GM18520 (cell line): ENCODE results near the gene CRMP1.

Experiments used
- ATAC-seq: cut with Tn5 transposase; IDR thresholded peaks from one replicate; pipeline ENCODE4 v1.9.1; 2021; ENCODE audit not compliant: unreplicated experiment

CRMP1 gene

DNA sequence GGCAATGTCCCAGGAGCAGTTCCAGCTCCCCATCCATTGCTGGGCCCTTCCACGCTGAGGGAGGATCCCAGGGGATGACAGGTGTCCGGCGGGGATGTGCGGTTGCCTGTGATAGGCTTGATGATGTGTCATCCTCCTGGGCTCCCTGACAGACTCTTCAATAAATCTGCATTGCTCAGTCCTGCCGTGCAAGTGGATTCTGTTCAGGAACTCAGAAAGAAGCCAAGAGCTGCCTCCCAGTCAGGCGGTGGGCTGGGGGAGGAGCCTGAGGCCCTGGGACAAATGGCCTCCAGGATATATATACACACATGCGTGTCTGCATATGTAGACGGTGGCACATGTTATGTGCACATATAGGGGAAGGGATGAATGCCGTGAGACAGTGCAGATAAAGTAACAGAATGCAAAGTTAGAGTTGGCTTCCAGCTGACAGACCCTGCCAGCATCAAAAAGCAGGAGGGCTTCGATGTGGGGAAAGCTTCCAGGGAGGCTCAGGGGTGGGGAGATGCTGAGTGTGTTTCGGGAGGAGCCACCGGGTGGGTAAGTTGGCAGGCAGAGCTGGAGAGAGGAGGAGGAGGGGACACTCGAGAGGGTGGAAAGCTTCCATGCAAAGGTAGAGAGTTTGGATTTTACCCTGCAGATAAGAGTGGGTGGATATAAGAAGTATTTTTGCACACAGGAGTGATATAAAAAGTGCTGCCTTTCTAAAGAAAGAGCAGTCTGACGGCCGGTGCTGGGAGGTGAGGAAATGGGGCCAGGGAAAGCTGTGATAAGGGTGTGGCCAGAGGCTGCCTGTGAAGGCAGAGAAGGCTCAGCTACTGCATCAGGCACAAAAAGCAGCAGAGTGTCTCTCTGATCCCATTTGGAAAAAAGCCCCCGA is 28.5 kb upstream of the CRMP1 start:
- ATAC-seq: no peak

DNA sequence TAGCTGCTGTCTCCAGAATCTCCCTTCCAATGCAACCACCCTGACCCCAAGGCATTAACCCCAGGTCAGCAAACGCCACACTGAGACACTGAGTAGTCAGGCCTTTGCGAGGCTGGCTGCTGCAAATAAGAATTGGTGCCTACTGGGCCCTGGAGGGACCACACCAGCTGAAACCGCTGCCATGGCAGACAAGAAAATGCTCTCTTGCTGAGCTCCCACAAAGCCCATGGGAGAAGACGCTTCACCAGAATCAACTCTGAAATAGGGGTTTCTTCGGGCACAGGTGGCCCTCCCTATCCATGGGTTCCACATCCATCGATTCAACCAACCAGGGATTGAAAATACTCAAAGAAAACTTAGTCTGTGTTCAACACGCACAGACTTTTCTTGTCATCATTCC is 26.7 kb upstream of the CRMP1 start:
- ATAC-seq: no peak

DNA sequence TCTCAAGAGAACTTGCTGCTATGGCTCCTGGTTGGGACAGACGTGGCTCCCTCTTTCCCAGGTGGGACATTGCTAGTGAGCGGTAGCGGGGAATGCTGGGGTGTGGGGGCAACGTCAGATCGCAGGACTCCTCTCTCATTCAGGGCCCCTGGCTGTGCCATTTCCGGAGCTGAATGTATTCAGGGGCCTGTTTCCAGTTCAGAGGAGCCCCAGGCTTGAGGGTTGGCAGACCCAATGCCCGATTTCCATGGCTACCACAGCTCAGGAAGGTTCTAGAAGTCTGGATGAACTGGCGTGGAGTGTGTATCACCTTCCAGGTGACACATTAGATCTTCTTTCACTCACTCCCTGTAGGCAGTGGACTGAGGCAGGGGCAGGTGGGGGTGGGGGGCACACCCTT is 26.2 kb upstream of the CRMP1 start:
- no peak for ATAC-seq

DNA sequence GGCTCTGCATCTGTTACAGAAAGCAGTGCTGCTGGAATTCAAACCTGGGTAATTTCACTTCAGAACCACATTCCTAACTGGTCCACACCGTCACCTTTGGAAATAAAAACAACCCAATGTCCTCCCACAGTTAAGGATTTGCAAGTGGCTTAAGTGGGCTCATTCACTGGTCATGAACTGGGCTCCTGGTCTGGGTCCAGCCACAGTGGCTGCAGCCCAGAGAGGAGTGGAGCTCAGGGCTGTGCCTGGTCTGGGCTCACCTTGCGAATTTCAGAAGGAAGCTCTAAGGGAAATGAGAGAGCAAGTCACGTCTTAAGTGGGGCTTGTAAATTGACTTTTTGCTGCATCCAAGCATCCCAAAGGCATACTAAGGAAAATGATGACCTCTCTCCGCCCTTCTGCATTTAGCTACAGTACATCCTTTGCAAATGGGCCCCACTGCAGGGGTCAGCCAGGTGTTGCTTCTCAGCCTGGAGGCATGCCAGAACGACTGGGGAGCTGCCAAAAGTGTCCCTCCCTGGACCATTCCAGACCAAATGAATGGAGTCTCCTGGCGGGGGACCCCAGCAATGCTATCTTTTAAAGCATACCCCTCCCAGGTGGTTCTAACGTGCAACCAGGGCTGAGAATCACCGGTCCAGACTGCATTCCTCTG is 25.6 kb upstream of the CRMP1 start:
- no peak for ATAC-seq

DNA sequence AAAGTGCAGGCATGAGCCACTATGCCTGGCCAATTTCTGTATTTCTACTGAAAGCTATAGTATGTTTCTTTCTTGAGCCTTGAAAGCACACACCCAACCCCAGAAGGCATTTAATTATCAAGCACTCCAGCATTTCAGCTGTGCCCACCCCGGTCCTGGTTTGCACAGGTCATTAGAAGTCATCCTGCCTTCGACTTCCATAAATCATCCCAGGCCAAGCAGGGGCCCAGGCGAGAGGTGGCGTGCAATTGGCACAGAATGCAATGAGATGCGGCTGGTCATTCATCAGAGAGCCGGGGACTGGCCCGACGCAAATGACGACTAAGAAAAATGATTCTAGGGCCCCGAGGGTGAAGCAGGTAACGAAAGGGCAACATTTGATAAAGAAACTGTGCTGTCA is 24.8 kb upstream of the CRMP1 start:
- no peak for ATAC-seq

DNA sequence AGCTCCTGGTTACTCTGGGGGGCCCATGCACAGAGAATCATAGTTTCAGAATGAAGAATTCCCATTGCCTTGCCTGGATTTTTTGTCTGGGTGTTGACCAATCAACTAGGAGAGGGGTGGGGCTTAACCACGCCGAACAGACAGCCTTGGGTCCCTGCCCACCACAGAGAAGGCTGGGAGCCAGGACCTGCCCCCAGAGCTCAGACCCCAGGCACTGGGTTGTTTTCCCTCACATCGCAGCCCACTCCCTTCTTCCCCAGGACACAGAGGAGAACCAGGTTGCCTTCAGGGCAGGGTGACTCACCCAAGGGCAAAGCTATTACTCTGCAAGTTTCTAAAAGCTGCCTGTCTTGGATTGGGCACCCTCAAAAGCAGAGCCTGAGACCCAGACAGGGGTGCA is 23.3 kb upstream of the CRMP1 start:
- ATAC-seq: no peak

DNA sequence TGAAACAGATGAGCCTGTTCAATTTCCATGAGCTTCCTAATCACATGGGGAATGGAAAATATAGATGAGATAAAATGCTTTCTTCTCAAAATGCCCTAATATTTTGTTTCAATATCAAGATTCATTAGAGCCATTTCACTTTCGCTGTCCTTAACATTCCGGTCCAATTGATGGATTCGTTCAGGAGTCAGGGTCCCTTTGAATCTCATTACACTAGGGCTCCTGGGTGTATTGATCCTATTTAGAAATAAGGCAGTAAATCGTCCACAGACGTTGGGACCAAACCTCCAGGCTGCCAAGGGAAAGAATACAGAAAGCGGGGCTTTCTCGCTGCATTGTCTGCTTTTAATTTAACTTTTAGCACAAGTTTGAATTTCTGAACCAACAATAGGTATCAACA is 20.6 kb upstream of the CRMP1 start:
- ATAC-seq: no peak

DNA sequence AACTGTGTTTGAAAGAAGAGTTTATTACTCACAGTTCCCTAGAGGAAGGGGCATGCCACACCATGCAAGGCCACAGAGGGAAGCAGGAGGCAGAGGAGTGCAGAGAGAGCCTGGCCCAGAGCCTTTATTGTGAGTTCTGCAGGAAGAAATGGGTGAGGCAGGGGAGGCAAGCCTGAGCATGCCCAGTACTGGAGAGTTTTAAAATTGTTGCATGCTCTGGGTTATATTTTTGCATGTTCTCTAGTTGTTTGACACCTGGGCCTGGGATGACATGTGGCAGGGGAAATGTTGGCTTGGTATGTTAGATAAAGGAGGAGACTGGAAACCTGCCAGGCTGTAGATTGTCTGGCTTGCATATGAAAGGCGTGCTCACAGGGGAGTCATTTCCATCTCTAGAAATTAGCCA is 19.7 kb upstream of the CRMP1 start:
- no peak for ATAC-seq

DNA sequence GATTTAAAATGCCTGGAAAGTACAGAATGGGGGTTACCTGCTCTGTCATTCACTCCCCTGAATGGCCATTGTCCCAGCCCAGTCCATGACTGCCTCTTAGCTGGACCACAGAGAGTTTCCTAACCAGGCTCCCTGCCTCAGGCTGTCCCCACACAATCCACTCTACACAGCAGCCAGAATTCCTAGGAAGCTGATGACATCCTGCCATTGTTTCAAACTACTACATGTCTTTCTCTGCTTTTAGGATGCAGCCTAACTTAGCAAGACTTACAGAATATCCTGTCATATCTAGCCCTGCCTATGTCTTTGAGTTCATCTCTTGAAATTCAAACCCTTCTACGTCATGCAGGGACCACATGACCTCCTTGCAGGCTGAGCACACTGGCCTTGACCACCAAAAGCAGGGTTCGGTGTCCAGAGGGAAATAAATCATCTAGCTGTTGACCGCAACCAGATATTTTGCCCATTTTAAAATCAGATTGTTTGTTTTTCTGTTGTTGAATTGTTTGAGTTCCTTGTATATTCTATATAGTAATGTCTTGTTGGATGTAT is 16.1 kb upstream of the CRMP1 start:
- ATAC-seq: no peak

DNA sequence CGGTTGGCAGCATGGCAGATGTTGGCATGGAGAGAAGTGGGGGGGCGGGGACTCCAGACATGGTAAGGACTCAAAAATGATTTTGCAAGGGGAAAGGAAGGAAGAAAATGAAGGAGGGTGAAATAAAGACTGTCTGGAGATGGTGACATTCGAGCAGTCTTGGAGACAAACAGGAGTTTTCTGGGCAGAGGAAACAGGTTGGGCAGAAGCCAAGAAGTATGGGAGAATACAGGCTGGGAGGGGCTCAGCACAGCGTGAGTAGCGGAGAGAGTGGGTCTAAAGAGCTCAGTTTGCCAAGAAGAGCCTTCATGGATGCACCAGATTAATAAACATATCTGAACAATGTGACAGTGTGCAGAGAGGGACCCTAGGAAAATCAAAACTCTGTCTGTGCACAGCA is 13.3 kb upstream of the CRMP1 start:
- ATAC-seq: no peak

DNA sequence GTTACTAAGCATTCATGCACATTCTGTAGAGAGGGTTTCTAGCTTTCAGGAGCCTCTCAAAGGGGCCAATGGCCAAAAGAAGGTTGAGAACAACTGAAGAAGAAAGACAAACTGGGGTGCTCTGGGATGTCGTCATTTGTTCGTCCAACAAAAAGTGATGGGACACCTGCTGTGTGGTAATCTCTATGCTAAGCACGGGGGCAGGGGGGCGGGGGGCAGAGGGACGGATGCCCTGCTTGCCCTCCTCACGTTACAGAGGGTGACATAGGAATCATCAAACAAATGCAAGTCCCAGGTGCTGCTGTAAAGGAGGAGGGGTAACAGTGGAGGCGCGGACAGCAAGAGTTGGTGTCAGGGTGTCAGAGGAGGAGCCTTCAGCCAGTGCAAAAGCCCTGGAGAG is 12.8 kb upstream of the CRMP1 start:
- no peak for ATAC-seq

DNA sequence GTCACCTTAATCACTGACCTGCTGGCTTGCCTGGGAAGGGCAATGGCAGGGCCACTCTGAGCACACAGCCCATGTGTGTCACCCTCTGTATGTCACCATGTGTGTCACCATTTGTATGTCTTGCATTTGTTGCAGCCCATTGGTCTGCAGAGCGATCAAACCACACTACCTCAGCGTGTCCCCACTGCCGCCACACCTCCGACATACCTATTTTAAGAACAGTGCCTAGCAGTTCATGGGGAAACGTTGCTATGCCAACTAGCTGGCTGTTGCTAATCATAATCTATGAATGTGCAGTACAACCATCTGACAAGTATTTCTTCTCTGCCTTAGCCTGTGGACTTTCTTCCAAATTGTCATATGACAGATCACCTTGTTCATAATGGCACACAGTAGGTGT is 8.0 kb upstream of the CRMP1 start:
- ATAC-seq: no peak

DNA sequence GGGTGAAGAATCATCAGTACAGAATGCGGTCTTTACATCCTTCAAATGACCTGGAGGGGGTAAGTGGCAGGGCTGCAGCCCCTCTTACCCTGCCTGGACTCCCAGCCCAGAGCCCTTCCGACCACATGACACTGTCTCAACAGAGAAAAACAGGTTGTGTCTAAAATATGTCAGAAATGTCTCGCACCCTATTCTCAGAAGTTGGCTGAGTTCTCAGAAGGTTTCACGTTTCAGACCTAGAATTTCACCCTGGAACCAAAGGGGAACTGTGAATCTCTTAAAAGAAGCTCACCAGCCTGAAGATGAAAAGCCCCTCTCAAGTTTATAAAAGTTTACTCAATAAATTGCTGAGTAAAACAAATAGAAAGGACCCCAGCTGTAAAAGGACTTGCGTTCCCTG is 7.0 kb upstream of the CRMP1 start:
- no peak for ATAC-seq

DNA sequence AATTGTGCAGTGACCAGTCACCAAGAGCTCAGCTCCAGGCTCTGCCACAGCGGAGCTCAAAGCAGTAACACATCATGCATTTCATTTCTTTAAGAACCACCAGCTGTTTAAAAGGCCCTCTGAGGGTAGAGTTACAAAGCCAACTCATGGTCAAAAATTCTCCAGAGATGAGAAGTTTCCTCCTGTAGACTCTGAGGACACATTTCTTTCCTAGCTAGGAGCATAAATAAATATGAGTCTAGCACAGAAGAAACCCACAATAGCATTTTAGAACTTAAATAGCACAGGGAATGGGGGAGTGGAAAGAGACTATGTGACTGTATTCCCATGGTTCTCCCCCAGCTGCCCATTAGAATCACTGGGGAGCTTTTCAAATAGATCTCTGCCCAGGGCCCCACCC is 6.5 kb upstream of the CRMP1 start:
- no peak for ATAC-seq

DNA sequence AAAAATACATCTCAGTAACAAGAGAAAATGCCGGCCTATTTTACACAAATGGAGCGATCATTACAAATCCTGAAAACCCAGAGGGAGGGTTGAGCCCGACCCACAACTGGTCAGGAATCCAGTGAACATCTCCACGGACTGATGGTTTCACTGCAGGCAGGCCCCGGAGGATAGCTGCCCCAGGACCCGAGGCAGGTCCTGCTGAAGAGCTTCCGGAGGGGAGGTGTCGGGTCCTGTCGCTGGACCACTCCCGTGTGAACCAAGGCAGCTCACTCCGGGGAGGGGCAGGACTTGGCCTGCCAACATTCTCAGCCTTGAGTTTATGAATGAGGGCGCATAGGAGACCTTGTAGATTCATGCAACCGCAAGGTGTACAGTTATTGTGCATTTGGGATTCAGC is 4.8 kb upstream of the CRMP1 start:
- ATAC-seq: no peak

DNA sequence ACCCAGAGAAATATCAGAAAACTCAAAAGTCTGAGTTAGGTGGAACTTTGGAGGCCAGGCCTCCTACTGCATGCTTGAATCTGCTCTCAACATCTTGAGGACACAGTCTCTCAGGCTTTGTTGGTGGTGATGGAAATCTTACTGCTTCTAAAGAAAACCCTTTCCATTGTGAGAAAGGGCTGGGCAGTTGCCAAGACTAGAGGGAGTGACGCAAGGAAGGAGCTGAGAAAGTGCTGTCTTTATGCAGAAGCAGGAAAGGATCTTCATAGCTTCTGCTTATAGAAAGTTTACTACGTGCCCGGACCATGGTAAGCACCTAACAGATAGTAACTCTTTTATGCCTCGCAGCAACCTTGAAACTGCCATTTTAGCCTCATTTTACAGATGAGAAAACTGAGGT is 2.4 kb upstream of the CRMP1 start:
- no peak for ATAC-seq

DNA sequence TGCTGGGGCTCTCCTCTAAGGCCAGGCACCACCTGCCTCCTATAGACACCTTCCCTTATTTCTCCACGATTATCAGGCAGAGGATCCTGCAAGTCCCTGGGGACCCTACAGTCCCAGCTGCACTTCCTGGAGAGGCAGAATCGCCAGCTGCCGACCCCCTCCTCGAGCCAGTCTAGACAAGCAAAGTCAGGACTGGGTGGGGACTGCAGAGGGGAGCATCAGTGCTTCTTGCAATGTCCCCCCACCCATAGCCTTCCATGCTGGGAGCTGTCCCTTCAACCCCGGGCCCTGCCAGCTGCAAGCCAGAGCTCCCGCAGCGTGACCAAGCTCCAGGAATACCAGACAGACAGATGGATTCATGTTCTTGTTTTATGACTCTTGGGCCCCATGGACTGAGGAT is 1.4 kb upstream of the CRMP1 start:
- no peak for ATAC-seq

DNA sequence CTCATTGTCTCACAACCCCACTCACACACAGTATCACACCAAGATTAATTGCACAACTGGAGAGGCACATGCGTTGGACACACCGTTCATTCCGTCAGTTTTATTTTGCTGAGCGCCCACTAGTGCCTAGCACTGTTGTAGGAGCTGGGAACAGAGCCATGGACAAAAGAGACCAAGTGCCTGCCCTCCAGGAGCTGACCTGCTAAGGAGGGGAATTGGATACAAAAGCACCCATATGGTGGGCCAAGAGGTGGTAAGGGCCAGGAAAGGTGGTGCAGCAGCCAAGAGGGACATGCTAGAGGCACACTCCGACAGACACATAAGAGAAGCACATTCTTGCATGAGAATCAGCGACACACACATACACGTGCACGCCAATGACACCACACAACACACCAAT is 705 bp upstream of the CRMP1 start:
- no peak for ATAC-seq

DNA sequence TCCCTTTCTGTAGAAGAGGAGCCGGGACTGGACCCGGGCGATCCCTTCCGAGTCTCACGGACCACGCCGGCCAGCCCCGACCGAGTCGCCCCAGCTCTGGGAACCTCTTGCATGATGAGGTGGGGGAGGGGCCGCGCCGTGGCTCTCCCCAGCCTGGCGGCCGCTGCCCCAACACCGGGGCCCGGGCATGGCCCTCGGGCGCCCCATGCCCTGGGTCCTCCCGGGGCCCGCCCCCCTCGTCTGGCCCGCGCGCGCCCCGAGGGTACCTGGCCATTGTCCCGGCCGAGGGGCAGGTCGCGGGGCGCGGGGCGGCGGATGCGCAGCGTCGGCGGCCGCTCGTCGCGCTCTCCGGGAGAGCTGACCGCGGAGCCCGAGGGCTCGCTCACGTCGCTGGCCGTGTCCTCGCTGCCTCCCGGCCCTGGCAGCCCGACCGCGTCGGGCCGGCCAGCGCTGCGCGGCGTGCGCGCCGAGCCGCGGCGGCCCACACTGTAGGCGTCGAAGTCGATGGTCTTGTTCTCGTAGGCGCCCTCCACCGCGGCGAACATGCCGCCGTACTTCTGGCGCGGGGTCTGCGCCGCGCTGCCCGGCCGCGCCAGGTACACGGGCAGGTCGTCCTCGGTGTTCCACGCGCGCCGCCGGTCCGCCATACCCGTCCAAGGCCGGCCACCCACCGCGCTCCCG is 423 bp downstream of the CRMP1 start:
- ATAC-seq: no peak

DNA sequence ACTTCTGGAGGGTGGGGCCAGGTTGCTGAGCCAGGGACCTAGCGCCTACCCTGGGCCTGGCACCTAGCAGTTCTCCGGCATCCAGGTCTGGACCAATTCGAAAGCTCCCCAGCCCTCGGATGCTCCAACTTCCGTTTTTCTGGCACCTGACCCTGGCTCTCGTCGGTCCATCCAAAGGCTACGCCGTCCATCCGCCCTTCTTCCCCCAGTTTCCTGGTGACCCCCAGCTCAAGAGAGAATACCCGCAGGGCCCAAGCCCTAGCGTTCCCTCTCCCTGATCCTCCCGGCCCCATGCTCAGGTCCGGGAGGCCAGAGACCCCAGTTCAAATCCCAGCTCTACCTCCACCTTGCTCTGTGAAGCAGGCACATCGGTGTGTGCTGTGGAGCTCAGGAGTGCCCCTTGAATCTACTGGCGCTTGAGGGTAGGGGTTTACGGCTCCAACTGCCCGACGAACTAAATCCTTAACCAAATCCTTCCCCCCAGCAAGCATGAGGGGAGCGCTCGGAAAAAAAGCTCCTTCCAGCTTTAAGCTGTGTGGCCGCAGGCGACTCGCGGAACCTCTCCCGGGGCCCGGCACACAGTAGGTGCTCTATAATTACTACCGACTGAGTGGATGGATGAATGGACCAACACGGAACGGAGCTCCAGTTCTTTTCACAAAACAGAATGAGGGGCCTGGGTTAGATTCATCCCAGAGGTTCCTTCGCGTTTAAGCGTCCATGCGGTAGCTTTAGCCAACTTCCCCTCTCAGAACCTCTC is 1.1 kb downstream of the CRMP1 start:
- ATAC-seq: no peak

DNA sequence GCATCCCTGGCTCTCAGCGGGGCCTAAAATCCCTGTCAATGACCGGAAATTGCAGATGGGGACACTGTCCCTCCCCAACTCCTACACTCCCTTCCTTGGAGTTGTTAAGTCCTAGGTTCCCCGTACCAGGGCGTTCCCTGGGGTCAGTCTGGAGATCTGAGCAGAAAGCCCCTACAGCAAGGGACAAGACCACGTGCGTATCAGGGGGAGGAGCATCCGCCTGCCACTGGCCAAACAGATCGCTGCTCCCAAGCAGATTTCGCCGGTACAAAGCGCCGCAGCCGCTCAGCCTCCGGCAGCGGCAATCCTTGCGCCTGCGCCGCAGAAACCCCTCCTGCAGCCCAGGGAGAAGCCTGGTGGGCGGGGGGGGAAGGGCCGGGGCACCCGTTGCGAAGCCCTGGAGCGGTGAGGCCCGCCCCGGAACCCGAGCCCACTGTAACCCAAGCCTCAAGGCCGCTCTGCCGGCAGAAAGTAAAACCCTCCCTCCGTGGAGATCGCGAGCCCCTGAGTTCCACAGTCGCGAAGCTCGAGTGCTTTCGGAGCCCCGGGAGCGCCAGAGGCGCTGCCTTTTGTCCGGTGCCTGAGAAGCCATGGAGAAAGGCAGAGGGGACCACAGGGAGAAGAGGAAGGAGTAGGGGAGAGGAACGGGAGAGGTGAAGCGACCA is 2.7 kb downstream of the CRMP1 start:
- no peak for ATAC-seq
